ENCODE results near the gene HECTD2.

DNA sequence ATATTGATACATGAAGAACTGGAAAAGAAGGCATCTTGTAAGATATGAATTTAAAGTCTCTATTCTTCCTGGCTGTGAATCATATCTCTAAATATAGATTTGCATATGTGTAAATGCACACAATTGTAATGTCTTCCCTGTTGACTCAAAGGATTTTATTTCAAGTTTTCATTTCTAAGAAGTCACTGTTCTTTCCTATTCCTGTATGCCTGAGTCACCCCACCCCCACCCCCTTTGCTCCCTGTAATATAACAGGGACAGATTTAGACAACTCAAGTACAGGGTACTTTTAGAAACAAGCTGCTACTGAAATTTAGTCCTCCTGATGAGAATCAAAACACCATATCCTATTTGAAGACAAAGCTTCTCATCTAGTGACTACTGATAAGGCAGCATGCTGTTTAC, 43.0 kb upstream of the HECTD2 start:
- TF ChIP-seq, protein P1, sequence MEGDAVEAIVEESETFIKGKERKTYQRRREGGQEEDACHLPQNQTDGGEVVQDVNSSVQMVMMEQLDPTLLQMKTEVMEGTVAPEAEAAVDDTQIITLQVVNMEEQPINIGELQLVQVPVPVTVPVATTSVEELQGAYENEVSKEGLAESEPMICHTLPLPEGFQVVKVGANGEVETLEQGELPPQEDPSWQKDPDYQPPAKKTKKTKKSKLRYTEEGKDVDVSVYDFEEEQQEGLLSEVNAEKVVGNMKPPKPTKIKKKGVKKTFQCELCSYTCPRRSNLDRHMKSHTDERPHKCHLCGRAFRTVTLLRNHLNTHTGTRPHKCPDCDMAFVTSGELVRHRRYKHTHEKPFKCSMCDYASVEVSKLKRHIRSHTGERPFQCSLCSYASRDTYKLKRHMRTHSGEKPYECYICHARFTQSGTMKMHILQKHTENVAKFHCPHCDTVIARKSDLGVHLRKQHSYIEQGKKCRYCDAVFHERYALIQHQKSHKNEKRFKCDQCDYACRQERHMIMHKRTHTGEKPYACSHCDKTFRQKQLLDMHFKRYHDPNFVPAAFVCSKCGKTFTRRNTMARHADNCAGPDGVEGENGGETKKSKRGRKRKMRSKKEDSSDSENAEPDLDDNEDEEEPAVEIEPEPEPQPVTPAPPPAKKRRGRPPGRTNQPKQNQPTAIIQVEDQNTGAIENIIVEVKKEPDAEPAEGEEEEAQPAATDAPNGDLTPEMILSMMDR (IDR thresholded peaks at IDR 0.05; ENCODE audit: poor library complexity, severe bottlenecking) = no peak
- TF ChIP-seq POLR2AphosphoS5 (IDR thresholded peaks at IDR 0.05) (no peak), MXI1 (conservative IDR thresholded peaks at IDR 0.05; ENCODE audit: poor library complexity, severe bottlenecking) (no peak), TAF1 (IDR thresholded peaks at IDR 0.05; ENCODE audit: low read depth) (no peak), EZH2 (IDR thresholded peaks at IDR 0.05; ENCODE audit: borderline replicate concordance, insufficient read depth, low read length, poor library complexity, severe bottlenecking) (no peak)
